Endometrial microvascular endothelial cells (primary cell): Measurements from ENCODE around the gene SNED1. TPM values are rescaled to one million over a fixed set of nuclear protein-coding genes. Genes with fewer than 3 reads are reported as not detected.

Experiments used
- in situ Hi-C: cut with HindIII; loops from 2 replicates; pipeline ENCODE4 v1.10.0; 2017; ENCODE audit warnings: low sequenced_read_pairs, low pct_unique_long_range_greater_than_20kb; ENCODE audit errors: inconsistent ontology term
- total RNA-seq: library from RNA; depleted of rRNA; stranded (reverse); fragments of >200 nt; gene quantifications from one replicate; pipeline ENCODE4 v1.2.3, GENCODE V29; 2015; ENCODE audit errors: inconsistent ontology term

SNED1 gene
- total RNA-seq, 1 donor from 2014 or later, result 15.0 TPM

DNA sequence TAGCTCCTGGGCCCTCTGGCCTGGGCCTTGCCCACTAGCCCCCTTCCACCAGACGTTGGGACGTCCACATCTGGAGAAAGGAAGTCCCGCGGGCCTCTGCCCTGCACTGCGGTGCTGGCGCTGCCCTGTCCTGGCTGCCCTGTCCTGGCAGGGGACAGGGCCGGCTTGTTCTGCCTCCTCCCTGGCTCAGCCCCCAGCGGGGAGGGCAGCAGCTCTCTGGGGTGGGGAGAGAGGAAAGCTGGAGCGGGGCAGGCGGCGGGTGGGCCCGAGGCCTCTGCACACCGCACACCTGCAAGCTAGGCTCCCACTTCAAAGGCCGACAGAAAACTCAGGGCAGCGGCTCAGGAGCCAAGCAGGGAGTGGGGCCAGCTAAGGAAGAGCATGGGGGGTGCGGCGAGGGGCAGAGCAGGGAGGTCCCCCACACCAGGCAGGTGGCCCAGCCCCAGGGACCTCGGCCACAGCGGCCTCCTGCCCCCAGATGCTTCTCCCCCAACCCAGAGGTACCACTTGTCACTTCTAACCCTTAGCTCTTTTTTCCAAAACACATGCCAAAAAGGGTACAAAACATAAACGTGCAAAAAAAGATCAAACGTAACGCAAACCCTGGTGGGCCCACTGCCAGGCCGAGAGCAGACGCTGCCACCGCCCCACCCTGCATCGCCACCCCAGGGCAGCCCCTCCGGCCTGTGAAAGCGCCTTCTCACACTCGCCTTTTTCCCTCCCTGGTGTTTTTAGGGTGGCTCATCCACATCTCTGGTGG lies 13.5 kb downstream of the SNED1 start:
- in situ Hi-C loops, result no loop called here

DNA sequence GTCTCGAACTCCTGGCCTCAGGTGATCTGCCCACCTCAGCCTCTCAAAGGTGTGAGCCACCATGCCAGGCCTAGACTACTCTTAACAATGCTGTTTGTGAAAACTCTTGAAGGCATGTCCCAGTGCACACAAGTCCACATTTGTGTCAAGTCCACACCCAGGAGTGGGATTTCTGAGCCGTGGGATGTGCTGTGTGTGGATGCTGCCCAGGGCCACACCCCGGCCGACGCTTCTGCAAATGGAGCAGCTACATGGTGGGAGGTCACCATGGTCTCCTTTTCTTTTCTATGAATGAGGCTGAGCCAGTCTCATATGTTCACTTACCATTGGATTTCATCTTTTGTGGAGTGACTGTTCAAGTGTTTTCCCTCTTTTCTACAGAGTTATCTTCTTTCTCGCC lies 15.8 kb downstream of the SNED1 start:
- in situ Hi-C loops, result no loop called here

DNA sequence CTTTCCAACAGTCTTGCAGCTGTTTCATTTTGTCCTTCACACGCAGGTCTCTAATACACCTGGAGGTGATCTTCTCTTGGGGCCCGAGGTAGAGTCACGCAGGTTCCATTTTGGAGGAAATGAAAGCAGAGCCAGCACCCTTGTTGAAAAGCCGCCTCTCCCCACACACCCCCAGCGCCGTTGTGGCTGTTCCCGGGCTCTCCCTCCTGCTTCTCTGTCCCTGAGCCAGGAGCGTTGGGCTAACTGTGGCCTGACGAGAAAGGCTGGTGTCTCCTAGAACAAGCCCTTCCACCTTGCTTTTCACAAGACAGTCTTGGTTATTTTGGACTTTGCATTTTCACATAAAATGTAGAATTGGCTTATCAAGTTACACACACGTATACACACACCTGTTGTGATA lies 16.3 kb downstream of the SNED1 start:
- in situ Hi-C loops, result no loop called here

DNA sequence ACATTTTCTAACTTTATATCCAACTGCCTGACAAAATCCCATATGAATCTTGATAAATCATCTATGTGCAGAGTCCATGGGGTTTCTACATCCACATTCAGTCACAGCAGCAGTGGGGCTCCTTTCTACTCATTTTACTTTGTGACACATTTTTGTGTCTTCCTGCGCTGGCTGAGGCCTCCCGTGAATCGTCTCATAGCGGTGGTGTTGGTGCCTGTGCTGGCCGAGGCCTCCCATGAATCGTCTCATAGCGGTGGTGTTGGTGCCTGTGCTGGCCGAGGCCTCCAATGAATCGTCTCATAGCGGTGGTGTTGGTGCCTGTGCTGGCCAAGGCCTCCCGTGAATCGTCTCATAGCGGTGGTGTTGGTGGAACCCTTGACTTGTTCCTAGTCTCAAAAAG lies 17.0 kb downstream of the SNED1 start:
- in situ Hi-C loops, result no loop called here

DNA sequence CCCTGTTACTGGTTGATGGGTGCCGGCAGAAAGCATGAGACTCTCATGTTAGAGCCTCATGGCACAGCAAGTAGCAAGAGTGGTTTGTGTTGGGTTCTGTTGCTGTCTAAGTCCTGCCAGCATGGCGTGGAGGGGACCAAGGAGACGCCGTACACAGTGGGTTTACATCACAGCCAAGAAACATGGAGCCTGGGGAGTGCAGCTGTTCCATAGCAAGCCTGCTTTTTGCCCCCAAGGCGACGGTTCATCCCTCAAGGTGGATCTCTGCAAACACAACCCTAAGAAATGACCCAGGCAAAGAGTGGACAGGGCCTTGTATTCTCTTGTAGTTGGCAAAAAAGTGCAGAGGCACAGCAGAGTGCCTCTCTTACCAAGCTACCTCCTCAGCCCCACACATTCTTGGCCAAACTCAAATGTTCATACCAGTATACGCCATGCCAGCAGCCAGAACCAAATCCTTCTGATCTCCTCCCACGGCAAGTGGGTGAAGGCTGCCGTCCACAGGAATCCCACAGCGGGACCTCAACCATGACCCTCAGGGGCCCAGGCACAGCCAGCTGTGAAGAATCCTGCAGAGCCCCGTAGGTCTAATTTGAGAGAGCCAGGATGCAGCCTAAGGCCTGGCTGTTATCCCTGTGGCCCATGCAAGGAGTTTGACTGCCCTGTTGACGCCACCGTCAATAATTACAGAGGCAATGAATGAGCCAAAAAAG lies 19.0 kb downstream of the SNED1 start:
- in situ Hi-C loops, result no loop called here

DNA sequence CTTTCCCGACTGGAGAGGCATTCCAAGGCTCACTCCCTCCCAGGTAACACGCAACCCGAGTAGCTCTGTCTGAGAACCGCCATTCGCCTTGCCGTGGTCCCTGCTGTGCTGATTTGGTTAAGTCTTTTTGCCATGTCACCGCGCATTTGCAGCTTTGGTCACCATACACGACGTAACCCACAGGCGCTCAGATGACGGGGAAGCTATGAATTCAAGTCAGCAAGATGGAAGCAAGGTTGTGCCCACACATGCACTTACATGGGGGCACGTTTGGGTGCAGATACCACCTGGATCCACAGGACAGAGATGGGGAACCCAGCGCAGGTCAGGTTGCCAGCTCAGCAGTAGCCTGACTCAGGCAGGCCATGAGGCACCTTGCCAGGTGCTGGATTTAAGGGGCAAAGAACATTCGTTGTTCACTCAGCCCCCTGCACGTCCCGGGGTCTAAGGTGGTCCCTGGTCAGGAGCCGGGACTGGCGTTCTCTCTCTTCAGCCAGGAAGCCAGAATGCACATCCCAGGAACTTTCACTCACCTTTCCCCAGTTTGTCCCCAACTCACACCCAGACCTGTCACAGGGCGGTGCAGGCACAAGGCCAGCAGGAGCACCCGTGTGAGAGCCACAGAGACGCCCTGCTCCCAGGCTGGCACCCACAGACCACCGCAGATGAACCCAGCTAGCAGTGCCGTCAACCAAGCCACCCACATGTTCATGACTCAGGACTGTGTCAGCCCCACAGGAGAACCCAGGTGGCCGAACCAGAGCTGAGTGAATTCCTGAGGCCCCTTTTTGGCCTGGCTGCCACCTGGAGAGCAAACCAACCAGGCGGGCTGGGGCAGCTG lies 19.9 kb downstream of the SNED1 start:
- in situ Hi-C loops, result no loop called here

DNA sequence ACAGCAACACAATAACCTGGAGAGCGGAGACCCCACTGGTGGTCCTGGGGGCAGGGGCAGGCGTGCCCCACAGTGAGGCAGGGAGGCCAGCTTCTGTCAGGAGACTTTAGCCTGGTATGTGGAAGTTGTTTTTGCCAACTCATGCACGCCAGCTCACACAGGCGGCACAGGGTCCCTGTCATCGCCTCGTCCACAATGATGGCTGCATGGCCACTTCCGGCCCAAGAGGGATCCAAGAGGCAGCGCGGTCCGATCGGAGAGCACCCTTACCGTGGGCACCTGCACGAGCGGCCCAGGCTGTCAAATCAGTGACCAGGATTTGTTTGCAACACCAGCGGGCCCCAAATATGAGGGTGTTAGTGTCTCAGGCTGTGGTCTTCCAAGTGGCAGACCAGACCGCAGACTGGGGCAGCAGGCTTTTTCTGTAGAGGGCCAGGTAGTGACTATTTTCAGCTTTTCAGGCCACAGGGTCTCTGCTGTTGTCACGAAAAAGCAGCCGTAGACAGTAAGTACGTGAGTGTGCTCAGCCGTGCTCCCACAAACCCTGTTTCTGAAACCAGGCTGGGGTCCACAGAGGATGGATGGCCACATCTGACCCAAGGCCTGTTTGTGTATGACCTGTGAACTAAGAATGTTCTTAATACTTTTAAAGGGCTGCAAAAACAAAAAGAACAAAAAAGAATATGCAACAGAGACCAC lies 21.2 kb downstream of the SNED1 start:
- in situ Hi-C loops, result no loop called here

DNA sequence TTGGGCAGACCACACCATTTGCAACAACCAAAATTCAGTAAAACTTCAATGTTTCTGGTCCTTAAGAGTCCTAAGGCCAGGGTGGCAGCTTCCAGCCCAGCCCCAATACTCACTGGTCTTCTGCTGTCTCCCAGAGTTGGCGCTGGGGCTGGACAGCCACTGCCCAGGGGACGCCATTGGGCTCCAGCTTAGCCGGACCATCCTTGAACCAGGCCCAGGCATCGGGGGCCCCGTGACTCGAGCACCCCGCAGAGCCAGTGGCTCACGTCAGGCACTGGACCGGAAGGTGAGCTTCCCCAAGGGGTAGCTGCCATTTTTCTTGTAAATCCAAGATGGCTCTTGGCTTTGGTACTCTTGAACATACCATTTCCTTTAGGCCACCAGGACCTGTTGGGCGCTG lies 21.8 kb downstream of the SNED1 start:
- in situ Hi-C loops, result no loop called here

DNA sequence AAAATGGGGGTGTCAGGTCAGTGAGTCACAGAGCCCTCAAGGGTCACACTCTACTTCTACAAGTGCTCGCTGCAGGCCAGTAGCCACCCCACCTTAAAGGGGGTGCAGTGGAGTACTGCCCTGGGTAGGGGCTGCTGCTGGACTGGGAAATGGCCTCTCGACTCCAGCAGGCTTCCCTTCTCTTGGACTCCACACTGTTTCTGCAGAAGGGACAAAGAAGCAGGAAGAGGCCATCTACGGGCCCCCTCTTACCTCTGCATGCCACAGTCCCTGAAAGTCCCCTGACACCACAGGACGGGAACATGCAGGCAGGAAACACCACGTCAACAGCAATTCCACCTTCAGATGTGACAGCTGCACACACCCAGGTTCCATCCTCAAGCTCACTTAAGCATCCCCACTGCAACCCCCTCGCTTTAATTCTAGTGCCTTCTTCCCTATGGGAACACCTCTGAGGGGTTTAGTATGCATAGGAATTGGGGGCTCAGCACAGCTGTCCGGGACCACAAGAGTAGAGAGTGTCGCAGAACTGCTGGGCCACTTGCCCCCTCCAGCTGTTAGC lies 22.3 kb downstream of the SNED1 start:
- in situ Hi-C loops, result no loop called here

DNA sequence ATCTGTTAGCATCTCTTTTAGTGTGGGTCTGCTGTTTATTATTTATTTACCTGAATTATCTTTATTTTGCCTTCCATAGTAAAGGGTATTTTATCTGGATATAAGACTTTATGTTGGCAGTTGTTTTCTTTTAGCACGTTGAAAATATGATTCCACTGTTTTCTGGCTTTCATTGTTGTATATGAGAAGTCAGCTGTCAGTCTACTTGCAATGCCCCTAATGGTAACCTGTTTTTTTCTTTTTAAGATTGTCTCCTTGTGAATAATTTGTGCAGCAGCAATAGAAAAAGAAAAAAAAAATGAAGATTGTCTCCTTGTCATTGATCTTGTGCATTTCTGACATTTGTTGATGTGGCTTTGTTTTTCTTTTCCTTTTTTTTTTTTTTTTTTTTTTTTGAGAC lies 27.2 kb downstream of the SNED1 start:
- in situ Hi-C loops, result no loop called here

DNA sequence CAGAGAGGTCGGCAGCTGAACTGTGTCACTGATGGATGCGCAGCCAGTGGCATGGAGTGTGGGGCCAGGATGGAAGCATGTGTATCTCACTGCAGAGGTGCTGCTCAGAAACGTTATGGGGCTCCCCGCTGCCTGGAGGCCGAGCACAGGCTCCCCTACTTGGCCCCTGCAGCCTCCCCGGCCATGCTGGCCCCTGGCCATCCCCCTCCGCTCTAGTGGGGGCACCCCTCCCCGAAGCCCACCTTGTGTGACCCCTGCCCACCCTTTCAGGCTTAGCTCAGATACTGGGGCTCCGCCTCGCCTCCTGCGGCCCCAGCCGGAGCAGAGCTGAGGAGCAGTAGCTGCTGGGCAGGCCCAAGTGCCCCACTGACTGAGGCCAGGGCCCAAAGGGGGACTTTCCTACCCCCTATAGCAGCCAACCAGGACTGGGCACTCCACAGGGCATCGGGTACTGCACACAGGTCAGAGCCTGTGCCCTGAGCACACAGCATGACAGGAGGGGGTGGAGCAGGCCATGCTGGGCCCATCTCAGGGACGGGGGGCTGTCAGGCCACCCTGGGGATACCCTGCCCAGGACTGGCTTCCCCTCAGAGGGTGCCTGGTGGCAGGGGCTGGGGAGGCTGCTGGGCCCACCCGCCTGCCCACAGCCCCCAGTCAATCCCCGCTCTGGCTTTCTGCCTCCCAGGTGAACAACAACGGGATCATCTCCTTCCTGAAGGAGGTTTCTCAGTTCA lies 31.3 kb downstream of the SNED1 start:
- in situ Hi-C loops, result no loop called here

DNA sequence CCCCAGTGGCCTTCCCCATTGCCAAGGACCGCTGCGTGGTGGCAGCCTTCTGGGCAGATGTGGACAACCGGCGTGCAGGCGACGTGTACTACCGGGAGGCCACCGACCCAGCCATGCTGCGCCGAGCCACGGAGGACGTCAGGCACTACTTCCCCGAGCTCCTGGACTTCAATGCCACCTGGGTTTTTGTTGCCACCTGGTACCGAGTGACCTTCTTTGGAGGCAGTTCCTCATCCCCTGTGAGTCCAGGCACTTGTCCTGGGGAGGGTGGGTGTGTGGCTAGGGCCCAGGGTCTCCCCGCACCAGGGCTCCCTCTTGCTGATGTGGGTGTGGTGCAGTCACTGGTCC lies 31.9 kb downstream of the SNED1 start:
- in situ Hi-C loops, result no loop called here

DNA sequence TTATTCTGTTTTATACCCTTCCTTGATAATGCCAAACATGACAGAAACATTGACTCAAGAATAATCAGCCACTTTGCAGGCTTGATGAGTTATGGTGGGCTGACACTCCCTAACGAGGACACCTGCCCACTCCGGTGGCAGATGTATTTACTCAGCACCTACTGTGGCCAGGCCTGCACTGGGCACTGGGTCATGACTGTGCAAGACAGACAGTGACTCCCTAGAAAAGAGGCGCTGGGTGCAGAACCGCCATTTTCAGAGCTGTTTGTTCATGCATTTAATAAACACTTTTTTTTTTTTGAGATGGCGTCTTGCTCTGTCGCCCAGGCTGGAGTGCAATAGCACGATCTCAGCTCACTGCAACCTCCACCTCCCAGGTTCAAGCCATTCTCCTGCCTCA lies 32.5 kb downstream of the SNED1 start:
- in situ Hi-C loops, result no loop called here

DNA sequence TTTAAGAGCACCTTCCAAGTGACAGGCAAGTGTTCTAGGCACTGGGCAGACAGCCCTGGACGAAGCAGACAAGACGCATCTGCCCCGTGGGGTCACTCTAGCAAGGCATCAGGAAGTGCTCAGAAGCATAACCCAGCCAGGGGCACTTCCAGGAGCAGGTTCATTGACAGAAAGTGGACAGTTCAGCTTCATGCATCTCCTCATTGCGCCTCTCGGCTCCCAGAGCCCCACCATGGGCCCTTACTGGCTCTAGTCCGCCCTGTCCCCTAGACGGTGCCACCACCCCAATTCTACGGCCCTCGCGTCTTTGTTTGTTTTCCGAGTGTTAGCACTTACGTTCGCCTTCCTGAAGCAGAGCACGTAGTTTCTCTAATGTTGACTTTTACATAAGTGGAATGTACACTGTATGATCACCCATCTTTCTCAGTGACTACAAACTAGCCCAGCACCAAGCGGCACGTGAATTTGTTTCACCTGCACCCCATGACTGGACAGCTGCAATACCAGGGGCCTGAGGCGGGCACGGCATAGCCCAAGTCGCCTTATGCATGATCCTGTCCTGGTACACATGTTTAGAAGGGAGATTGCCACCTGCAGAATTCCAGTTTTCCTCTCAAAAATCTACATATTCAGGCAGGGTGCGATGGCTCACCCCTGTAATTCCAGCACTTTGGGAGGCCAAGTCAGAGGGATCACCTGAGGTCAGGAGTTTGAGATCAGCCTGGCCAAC lies 33.2 kb downstream of the SNED1 start:
- in situ Hi-C loops, result no loop called here

DNA sequence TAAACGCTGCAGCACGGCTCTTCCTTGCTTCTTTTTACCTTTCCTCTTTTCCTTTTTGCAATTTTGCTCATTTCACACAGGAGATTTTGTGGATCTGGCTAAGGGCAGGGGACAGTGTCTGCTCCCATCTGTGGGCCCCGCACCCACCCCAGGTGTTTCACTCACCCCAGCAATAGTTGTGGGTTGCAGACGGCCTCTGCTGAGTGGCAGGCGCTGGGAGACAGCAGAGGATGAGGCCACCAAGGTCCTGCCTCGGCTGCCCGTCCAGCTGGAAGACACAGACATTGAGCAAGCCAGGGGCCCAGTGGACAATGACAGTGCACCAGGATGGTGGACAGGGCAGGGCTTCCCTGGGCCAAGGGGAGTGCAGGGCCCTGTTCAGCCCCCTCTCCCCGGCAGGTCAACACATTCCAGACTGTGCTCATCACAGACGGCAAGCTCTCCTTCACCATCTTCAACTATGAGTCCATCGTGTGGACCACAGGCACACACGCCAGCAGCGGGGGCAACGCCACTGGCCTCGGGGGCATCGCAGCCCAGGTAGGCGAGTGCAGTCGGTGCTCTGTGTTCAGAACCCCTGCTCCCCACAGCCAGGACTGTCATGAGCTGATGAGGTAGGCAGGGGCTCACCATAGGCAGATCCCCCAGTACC lies 35.0 kb downstream of the SNED1 start:
- in situ Hi-C loops, result no loop called here

DNA sequence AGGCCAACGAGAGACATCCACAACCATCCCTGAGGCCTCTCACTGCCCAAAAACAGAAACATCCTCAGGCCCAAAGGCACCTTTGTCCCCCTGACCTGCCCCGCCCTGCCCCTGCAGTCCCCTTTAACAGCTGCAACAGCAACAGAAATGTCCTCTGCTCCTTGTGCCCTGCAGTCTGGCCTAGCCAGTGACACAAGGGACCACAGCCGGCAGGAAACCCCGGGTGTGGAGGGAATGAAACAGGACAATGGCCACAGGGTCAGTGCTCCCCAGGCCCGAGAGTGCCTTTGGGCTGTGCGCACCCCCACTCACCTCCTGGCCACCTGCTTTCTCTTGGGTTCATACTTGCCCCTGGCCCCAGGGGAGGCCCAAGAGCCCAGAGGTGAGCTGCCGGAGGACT lies 35.6 kb downstream of the SNED1 start:
- in situ Hi-C loops, result no loop called here

DNA sequence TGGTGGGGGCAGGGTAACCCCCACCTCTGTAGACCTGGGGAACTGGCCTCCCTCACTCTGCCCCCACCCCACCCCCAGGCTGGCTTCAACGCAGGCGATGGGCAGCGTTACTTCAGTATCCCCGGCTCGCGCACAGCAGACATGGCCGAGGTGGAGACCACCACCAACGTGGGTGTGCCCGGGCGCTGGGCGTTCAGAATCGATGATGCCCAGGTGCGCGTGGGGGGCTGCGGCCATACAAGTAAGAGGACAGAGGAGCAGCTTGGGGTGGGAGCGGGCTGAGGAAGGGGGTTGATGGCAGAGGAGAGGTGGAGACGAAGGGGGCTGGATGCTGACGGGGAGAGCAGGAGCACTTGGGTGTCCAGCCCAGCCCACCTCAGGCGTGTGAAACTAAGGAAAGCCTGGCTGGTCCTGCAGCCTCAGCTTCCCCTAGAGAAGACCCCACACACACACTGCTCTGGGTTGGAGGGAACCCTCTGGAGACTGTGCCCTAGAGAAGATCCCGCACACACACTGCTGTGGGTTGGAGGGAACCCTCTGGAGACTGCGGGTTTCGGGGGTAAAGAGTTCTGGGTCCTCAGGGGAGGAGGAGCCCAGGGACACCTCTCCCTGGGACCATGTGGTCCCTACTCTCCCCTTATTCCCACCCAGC lies 36.2 kb downstream of the SNED1 start:
- in situ Hi-C loops, result no loop called here
